ENCODE measurements around the gene BCAS3. TPM values are rescaled to one million over a fixed set of nuclear protein-coding genes. Genes with fewer than 3 reads are reported as not detected.

BCAS3 gene
- total RNA-seq, 1 donor from 2014 or later: 64.9 TPM

DNA sequence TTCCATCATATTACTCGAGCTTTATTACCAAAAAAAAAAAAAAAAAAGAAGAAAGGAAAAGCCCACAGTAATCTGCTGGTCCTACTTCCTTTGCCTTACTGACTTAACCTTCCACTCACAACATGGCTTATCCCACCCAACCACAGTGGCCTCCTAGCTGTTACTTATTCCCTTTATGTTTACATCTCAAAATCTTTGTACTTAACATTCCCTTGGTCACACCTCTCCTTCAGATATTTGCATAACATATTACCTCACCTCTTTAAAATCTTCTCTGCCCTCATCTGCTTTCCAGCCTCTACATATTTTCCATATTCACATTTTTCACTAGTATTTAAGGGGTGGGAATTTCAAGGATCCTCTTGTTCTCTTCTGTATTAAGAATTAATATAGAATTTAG is 395.0 kb downstream of the BCAS3 start:
- H3K9me3 Mint-ChIP-seq: peaks cover 3% of the 10 kb centered on the region
- H3K4me3 Mint-ChIP-seq: no peak overlapping the region
- peaks cover 42% of the 10 kb centered on the region for H3K4me1 Mint-ChIP-seq
- H3K36me3 Mint-ChIP-seq: peaks cover 14% of the 10 kb centered on the region
- no peaks in the 10 kb centered on the region for H3K27me3 Mint-ChIP-seq (ENCODE audit: low read depth)
- TF ChIP-seq, protein P1, sequence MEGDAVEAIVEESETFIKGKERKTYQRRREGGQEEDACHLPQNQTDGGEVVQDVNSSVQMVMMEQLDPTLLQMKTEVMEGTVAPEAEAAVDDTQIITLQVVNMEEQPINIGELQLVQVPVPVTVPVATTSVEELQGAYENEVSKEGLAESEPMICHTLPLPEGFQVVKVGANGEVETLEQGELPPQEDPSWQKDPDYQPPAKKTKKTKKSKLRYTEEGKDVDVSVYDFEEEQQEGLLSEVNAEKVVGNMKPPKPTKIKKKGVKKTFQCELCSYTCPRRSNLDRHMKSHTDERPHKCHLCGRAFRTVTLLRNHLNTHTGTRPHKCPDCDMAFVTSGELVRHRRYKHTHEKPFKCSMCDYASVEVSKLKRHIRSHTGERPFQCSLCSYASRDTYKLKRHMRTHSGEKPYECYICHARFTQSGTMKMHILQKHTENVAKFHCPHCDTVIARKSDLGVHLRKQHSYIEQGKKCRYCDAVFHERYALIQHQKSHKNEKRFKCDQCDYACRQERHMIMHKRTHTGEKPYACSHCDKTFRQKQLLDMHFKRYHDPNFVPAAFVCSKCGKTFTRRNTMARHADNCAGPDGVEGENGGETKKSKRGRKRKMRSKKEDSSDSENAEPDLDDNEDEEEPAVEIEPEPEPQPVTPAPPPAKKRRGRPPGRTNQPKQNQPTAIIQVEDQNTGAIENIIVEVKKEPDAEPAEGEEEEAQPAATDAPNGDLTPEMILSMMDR (IDR thresholded peaks at IDR 0.05; ENCODE audit: unreplicated experiment): no peak
- peak overlapping the region; percentile 77 for H3K27ac Mint-ChIP-seq
- DNase-seq (ENCODE audit: low spot score in 2 of 2, unreplicated experiment in 2 of 2): no peak

DNA sequence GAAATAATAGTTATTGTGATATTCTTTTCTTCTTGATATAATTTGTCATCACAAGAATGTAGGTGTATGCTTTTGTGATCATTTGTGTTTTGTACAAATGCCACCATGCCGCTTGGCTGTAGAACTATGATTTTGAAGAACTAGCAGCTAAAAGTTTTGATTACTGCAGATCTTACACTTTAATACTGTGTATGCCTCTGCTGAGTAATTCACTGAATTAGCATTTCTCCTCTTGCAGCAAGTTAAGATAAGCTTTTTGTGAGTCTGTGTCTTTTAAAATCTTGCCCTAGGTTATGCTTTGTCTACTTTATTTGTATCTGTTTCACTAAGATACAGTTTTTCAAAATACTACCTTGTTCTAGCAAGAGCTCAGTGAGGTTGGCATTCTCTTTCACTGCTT is 395.5 kb downstream of the BCAS3 start:
- no peak for DNase-seq (ENCODE audit: low spot score in 2 of 2, unreplicated experiment in 2 of 2)
- TF ChIP-seq, protein P1 (IDR thresholded peaks at IDR 0.05; ENCODE audit: unreplicated experiment): no peak
- Mint-ChIP-seq H3K9me3 (peaks cover 3% of the 10 kb centered on the region), H3K4me1 (peaks cover 40% of the 10 kb centered on the region), H3K4me3 (no peak overlapping the region), H3K27ac (peak overlapping the region; percentile 94), H3K27me3 (ENCODE audit: low read depth) (no peaks in the 10 kb centered on the region), H3K36me3 (peaks cover 14% of the 10 kb centered on the region)

DNA sequence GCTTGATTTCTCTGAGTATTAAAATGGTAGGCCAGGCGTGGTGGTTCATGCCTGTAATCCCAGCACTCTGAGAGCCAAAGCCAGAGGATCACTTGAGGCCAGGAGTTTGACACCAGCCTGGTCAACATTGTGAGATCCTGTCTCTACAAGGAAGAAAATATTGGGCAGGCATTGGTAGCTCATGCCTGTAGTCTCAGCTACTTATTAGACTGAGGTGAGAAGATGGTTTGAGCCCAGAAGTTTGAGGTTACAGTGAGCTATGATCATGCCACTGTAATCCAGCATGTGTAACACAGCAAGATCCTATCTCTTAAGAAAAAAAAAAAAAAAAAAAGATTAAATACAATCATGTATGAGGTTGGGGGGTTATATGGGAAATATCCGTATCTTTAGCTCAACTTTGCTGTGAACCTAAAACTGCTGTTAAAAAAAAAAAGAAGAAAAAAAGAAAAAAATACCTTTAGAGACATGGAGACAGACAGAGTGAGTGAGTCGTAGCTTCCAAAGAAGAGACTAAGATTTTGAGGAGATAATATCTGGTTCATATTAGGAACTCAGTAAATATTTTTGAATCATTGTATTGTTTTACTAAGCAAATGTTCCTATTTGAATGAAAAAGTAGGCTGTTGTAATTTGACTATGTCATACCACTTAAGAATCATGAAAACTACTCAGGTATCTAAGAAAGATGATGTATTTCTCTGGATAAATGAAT is 396.3 kb downstream of the BCAS3 start:
- TF ChIP-seq, protein P1 (IDR thresholded peaks at IDR 0.05; ENCODE audit: unreplicated experiment): no peak
- DNase-seq (ENCODE audit: low spot score in 2 of 2, unreplicated experiment in 2 of 2): no peak
- peaks cover 35% of the 10 kb centered on the region for H3K4me1 Mint-ChIP-seq
- H3K4me3 Mint-ChIP-seq: no peak overlapping the region
- no peaks in the 10 kb centered on the region for H3K27me3 Mint-ChIP-seq (ENCODE audit: low read depth)
- peaks cover 3% of the 10 kb centered on the region for H3K9me3 Mint-ChIP-seq
- H3K27ac Mint-ChIP-seq: peak overlapping the region; percentile 94
- H3K36me3 Mint-ChIP-seq: peaks cover 13% of the 10 kb centered on the region

DNA sequence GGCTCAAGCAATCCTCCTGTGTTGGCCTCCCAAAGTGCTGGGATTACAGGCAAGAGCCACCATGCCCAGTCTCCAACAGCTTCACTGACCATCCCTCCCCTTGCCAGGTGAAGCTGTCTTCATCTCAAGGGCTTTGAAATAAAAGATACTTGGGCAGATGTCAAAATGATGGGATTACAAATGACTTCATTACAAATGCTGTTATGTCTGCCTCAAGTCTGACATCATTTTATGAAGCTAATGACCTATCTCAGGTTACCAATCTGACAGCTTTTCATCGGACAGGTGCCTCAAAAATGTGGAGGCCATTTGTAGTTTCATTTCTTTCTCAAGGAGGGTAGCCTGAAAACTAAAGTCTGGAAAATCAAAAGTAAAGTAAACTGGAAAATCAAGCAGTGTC is 398.3 kb downstream of the BCAS3 start:
- no peak overlapping the region for H3K4me3 Mint-ChIP-seq
- H3K4me1 Mint-ChIP-seq: peaks cover 35% of the 10 kb centered on the region
- no peak for DNase-seq (ENCODE audit: low spot score in 2 of 2, unreplicated experiment in 2 of 2)
- TF ChIP-seq, protein P1 (IDR thresholded peaks at IDR 0.05; ENCODE audit: unreplicated experiment): no peak
- peaks cover 14% of the 10 kb centered on the region for H3K36me3 Mint-ChIP-seq
- H3K27me3 Mint-ChIP-seq (ENCODE audit: low read depth): no peaks in the 10 kb centered on the region
- H3K27ac Mint-ChIP-seq: peak overlapping the region; percentile 45
- H3K9me3 Mint-ChIP-seq: peaks cover 3% of the 10 kb centered on the region

DNA sequence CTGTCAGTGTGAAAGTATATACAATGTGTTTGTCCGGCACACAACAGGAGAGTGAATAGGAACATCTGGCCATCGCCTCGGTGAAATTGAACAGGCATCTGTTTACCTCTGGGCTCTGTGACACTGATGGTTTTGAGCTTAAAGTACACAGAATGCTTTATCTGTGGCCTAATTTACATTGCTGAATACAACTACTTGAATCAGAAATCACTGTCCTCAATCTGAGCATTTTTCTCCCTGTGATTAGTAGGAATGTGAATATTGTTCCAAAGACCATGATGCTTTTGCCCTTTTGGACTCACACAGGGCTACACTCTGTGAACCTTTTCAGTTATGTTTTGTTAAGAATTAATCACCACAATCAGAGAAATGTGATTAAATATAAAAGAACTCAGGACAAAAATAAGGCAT is 399.0 kb downstream of the BCAS3 start:
- no peak overlapping the region for H3K4me3 Mint-ChIP-seq

More for the DNA sequence above, 399.0 kb downstream of the BCAS3 start:
- no peak for DNase-seq (ENCODE audit: low spot score in 2 of 2, unreplicated experiment in 2 of 2)
- Mint-ChIP-seq H3K36me3 (peaks cover 14% of the 10 kb centered on the region), H3K9me3 (peaks cover 3% of the 10 kb centered on the region), H3K4me1 (peaks cover 32% of the 10 kb centered on the region), H3K27me3 (ENCODE audit: low read depth) (no peaks in the 10 kb centered on the region), H3K27ac (peak overlapping the region; percentile 45)
- TF ChIP-seq, protein P1 (IDR thresholded peaks at IDR 0.05; ENCODE audit: unreplicated experiment): no peak
